HCT116 (cell line): ENCODE data around the gene LHX4. TPM values are rescaled to one million over a fixed set of nuclear protein-coding genes. Genes with fewer than 3 reads are reported as not detected.

Source experiments
- ATAC-seq: fragments of 200-7000 bp; cut with Tn5 transposase; 2 replicates; pipeline ENCODE4 v1.9.1; 2020; ENCODE audit warnings: mild to moderate bottlenecking, moderate library complexity
- BruUV-seq: library from RNA; stranded (reverse); fragments of 400-500 nt; replicated peaks from 2 replicates; lab custom pipeline; 2021; lab: Mats Ljungman, UMichigan
- CTCF ChIA-PET: fragments of 300-600 bp; sonication (Branson Sonifier 250); formaldehyde crosslinking; loops from one replicate; lab custom pipeline; 2021; ENCODE audit warnings: antibody characterized with exemption; lab: Charles Lee
- POLR2A ChIA-PET: fragments of 300-600, 350-600 bp; sonication (Branson Sonifier 250); formaldehyde crosslinking; loops from one replicate; lab custom pipeline; 2021; ENCODE audit warnings: antibody characterized with exemption; lab: Charles Lee
- RAD21 ChIA-PET, 2 experiments: fragments of 300-600 bp; sonication (Branson Sonifier 250); formaldehyde crosslinking; loops; one replicate each; lab custom pipeline; 2023; ENCODE audit warnings: low total read pairs in 2 of 2; ENCODE audit not compliant: uncharacterized antibody in 2 of 2, unreplicated experiment in 2 of 2, low non-redundant PET in 1 of 2; lab: Charles Lee
- DNase-seq: peaks from one replicate; pipeline ENCODE4 v3.0.0-alpha.2; 2010; ENCODE audit warnings: low read depth, low spot score
- H2AFZ ChIP-seq: fragments of 200-600 bp; shearing (Covaris generic), sonication (generic); 2 replicates; pipeline ENCODE4 v1.6.1; 2017; ENCODE audit warnings: low read depth, mixed run types, mixed read lengths, antibody characterized with exemption, low read length; ENCODE audit not compliant: poor library complexity, severe bottlenecking
- H3K27ac ChIP-seq: 2 replicates; pipeline ENCODE4 v1.5.1; 2012; ENCODE audit warnings: low read depth, low read length
- H3K27me3 ChIP-seq: fragments of 200-600 bp; sonication (generic); 2 replicates; pipeline ENCODE4 v1.6.1; 2016; ENCODE audit warnings: mixed run types, low read length, mixed read lengths; ENCODE audit not compliant: insufficient read depth
- H3K36me3 ChIP-seq, 2 experiments: fragments of 200-500 bp in 1 of 2; fragments of 200-600 bp in 1 of 2; sonication (Bioruptor generic) in 1 of 2; sonication (generic) in 1 of 2; 2 replicates each; pipeline versions ENCODE4 v1.5.1 to v1.6.1; 2014 to 2016; ENCODE audit warnings: low read length in 2 of 2, inconsistent platforms in 1 of 2, mixed read lengths in 1 of 2, mixed run types in 1 of 2; ENCODE audit not compliant: insufficient read depth in 2 of 2, control insufficient read depth in 1 of 2
- H3K4me1 ChIP-seq, 2 experiments: fragments of 200-600 bp in 1 of 2; sonication (generic) in 1 of 2; 2 replicates each; pipeline versions ENCODE4 v1.5.1 to v1.6.1; 2012 to 2017; ENCODE audit warnings: low read length in 2 of 2, inconsistent platforms in 1 of 2, mild to moderate bottlenecking in 1 of 2, mixed read lengths in 1 of 2, mixed run types in 1 of 2, moderate library complexity in 1 of 2; ENCODE audit not compliant: insufficient read depth in 2 of 2, control insufficient read depth in 1 of 2
- H3K4me2 ChIP-seq: fragments of 200-600 bp; sonication (generic); 2 replicates; pipeline ENCODE4 v1.6.1; 2017; ENCODE audit warnings: mixed run types, low read length, mixed read lengths
- H3K4me3 ChIP-seq, 2 experiments: fragments of 200-600 bp in 1 of 2; sonication (generic) in 1 of 2; replicated peaks in 1 of 2; 2 replicates each; pipeline ENCODE4 v1.5.1; 2011 to 2016; ENCODE audit warnings: low read length in 2 of 2, control low read depth in 1 of 2, low read depth in 1 of 2, mild to moderate bottlenecking in 1 of 2, mixed read lengths in 1 of 2, mixed run types in 1 of 2
- H3K79me2 ChIP-seq: fragments of 200-600 bp; sonication (generic); 2 replicates; pipeline ENCODE4 v1.6.1; 2017; ENCODE audit warnings: mild to moderate bottlenecking, mixed run types, low read length, moderate library complexity, mixed read lengths; ENCODE audit not compliant: insufficient read depth
- H3K9ac ChIP-seq: fragments of 200-600 bp; sonication (generic); 2 replicates; pipeline ENCODE4 v1.6.1; 2016; ENCODE audit warnings: low read length, mixed read lengths
- H3K9me2 ChIP-seq: fragments of 200-600 bp; sonication (generic), shearing (Covaris generic); 2 replicates; pipeline ENCODE4 v1.6.1; 2017; ENCODE audit warnings: mixed run types, mild to moderate bottlenecking, moderate library complexity; ENCODE audit not compliant: insufficient read depth
- H3K9me3 ChIP-seq, 2 experiments: fragments of 200-500 bp in 1 of 2; fragments of 200-600 bp in 1 of 2; sonication (Bioruptor generic) in 1 of 2; sonication (generic) in 1 of 2; 2 replicates each; pipeline ENCODE4 v1.6.1; 2014 to 2017; ENCODE audit warnings: low read length in 2 of 2, mixed read lengths in 2 of 2, inconsistent platforms in 1 of 2, low read depth in 1 of 2, mild to moderate bottlenecking in 1 of 2, mixed run types in 1 of 2, moderate library complexity in 1 of 2; ENCODE audit not compliant: control insufficient read depth in 1 of 2, insufficient read depth in 1 of 2
- H4K20me1 ChIP-seq: fragments of 200-600 bp; sonication (generic), shearing (Covaris generic); 2 replicates; pipeline ENCODE4 v1.6.1; 2017; ENCODE audit warnings: mixed run types, mild to moderate bottlenecking, moderate library complexity; ENCODE audit not compliant: insufficient read depth
- CEBPB ChIP-seq: IDR thresholded peaks from 2 replicates; pipeline ENCODE4 v1.6.1; 2012; ENCODE audit warnings: low read depth
- EGR1 ChIP-seq: IDR thresholded peaks from 2 replicates; pipeline ENCODE4 v1.6.1; 2012; ENCODE audit warnings: low read depth
- ELF1 ChIP-seq: IDR thresholded peaks from 2 replicates; pipeline ENCODE4 v1.6.1; 2012; ENCODE audit warnings: low read depth, borderline replicate concordance
- EZH2 ChIP-seq: fragments of 200-600 bp; sonication (generic); IDR thresholded peaks from 2 replicates; pipeline ENCODE4 v1.6.1; 2017; ENCODE audit warnings: antibody characterized with exemption, mixed run types
- JUND ChIP-seq: IDR thresholded peaks from 2 replicates; pipeline ENCODE4 v1.6.1; 2012
- POLR2A ChIP-seq: IDR thresholded peaks from 2 replicates; pipeline ENCODE4 v1.7.0; 2011; ENCODE audit warnings: borderline replicate concordance; ENCODE audit not compliant: insufficient read depth, insufficient read length; ENCODE audit errors: extremely low read depth
- POLR2AphosphoS5 ChIP-seq: IDR thresholded peaks from 2 replicates; pipeline ENCODE4 v1.6.1; 2011; ENCODE audit warnings: mild to moderate bottlenecking, low read depth, low read length, moderate library complexity
- RAD21 ChIP-seq: IDR thresholded peaks from 2 replicates; pipeline ENCODE4 v1.6.1; 2012; ENCODE audit warnings: low read depth, mild to moderate bottlenecking
- REST ChIP-seq: IDR thresholded peaks from 2 replicates; pipeline ENCODE4 v1.6.1; 2012; ENCODE audit warnings: low read depth
- SP1 ChIP-seq: IDR thresholded peaks from 2 replicates; pipeline ENCODE4 v1.6.1; 2012; ENCODE audit warnings: low read depth
- TCF7L2 ChIP-seq: IDR thresholded peaks from 2 replicates; pipeline ENCODE4 v1.7.0; 2011; ENCODE audit warnings: borderline replicate concordance, inconsistent platforms; ENCODE audit not compliant: insufficient read depth, insufficient read length; ENCODE audit errors: extremely low read depth
- YY1 ChIP-seq: IDR thresholded peaks from 2 replicates; pipeline ENCODE4 v1.6.1; 2011; ENCODE audit warnings: low read length, low read depth, moderate library complexity, mild to moderate bottlenecking; ENCODE audit not compliant: insufficient replicate concordance; ENCODE audit errors: extremely low read depth
- ZNF274 ChIP-seq: fragments of 200-500 bp; sonication (Bioruptor generic); IDR thresholded peaks from 2 replicates; pipeline ENCODE4 v1.6.1; 2014; ENCODE audit warnings: mild to moderate bottlenecking, low read depth, low read length, inconsistent platforms
- intact Hi-C: fragments of 100-400 bp; cut with micrococcal nuclease; formaldehyde crosslinking; loops from 2 replicates; pipeline ENCODE4 v1.10.0; 2022
- total RNA-seq: library from RNA; stranded (reverse); gene quantifications from one replicate; pipeline ENCODE4 v1.2.1, GENCODE V29; 2021; ENCODE audit not compliant: unreplicated experiment

LHX4 gene
- total RNA-seq, 1 experiment from 2014 or later: 0.44 TPM

GRCh38 chr1:180266275-180267210 lies 36.5 kb downstream of the LHX4 start:
- peaks cover 0 to 3% of the 10 kb centered on the region in 2 experiments; a peak in 1 of 4 replicates for H3K4me1 ChIP-seq
- H3K27me3 ChIP-seq: no peaks in the 10 kb centered on the region
- no peak overlapping the region for H3K9ac ChIP-seq
- H4K20me1 ChIP-seq: no peaks in the 10 kb centered on the region
- RAD21 ChIA-PET: no interaction called here
- H3K9me2 ChIP-seq: no peaks in the 10 kb centered on the region
- H3K4me2 ChIP-seq: no peak overlapping the region
- H3K36me3 ChIP-seq: no peaks in the 10 kb centered on the region
- H3K9me3 ChIP-seq: no peaks in the 10 kb centered on the region
- CTCF ChIA-PET: no interaction called here
- POLR2A ChIA-PET: no interaction called here
- no peaks in the 10 kb centered on the region for H3K79me2 ChIP-seq
- intact Hi-C loops: no loop called here
- no peak for ATAC-seq
- H3K4me3 ChIP-seq: no peak overlapping the region
- no peak for TF ChIP-seq ELF1
- TF ChIP-seq POLR2AphosphoS5: 0 out of 2 replicates have a peak, but pooled peaks have one; percentile 2
- no TSS peak for BruUV-seq
- DNase-seq: no peak
- no peak overlapping the region for H2AFZ ChIP-seq
- H3K27ac ChIP-seq: no peak overlapping the region

- H3K9me3 ChIP-seq: no peaks in the 10 kb centered on the region
- no peak for TF ChIP-seq ELF1
- TF ChIP-seq POLR2AphosphoS5: no peak
- no peak for TF ChIP-seq POLR2A
- TF ChIP-seq YY1: no peak
- TF ChIP-seq ZNF274: no peak
- no peak for TF ChIP-seq REST
- no peak for TF ChIP-seq RAD21
- no peak for TF ChIP-seq SP1
- TF ChIP-seq EGR1: no peak
- no peak for TF ChIP-seq JUND
- no peak for TF ChIP-seq EZH2
- TF ChIP-seq TCF7L2: no peak
- TF ChIP-seq CEBPB: no peak
- ChIA-PET CTCF (no interaction called here), POLR2A (no interaction called here), RAD21 (no interaction called here)
- DNase-seq (no peak), ATAC-seq (no peak)
- no peak overlapping the region for H3K4me2 ChIP-seq
- H3K27me3 ChIP-seq: no peaks in the 10 kb centered on the region
- BruUV-seq: no TSS peak
- H3K79me2 ChIP-seq: no peaks in the 10 kb centered on the region
- H2AFZ ChIP-seq: no peak overlapping the region
- no peak overlapping the region for H3K4me3 ChIP-seq
- no peak overlapping the region for H3K27ac ChIP-seq
- no peaks in the 10 kb centered on the region for H4K20me1 ChIP-seq
- no peaks in the 10 kb centered on the region for H3K9me2 ChIP-seq
- no peaks in the 10 kb centered on the region for H3K36me3 ChIP-seq
- intact Hi-C loops: no loop called here
- no peak overlapping the region for H3K9ac ChIP-seq
- peaks cover 0 to 3% of the 10 kb centered on the region in 2 experiments; a peak in 1 of 4 replicates for H3K4me1 ChIP-seq
Measured at GRCh38 chr1:180267211-180267561, 37.1 kb downstream of the LHX4 start.
